CD4-positive, alpha-beta T cell treated with Interleukin-1 beta for 1 hour (primary cell): ENCODE results near the gene ASAP2.

Experiments used
- DNase-seq, 2 donors: peaks; one replicate each; pipeline ENCODE4 v3.0.0-alpha.2; 2020 to 2022

ASAP2 gene

GRCh38 chr2:9232166-9232479 lies 25.5 kb downstream of the ASAP2 start:
- no peak for DNase-seq

GRCh38 chr2:9232886-9233285 lies 26.3 kb downstream of the ASAP2 start:
- DNase-seq: no peak

DNA sequence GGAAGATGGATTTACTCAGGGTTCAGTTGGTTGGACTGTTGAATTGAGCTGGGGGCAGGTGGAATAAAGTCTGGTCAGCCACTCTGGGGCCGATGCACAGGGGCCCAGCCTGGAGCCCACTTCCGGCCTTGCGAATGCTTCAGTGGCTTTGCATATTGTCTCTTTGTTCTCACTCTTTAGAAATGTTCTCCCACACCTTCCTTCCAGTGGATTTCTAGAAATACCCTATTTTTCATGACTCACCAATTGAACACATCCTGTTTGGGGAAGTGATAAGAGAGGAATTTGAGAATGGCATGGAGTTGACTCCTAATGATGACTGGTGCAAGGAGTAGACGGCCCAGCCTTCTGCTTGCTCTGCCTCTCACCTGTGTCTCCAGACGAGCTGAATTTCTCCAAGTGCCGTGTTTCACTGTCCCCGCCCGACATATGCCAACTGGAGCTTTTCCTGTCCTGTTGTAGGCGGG lies 28.1 kb downstream of the ASAP2 start:
- no peak for DNase-seq

DNA sequence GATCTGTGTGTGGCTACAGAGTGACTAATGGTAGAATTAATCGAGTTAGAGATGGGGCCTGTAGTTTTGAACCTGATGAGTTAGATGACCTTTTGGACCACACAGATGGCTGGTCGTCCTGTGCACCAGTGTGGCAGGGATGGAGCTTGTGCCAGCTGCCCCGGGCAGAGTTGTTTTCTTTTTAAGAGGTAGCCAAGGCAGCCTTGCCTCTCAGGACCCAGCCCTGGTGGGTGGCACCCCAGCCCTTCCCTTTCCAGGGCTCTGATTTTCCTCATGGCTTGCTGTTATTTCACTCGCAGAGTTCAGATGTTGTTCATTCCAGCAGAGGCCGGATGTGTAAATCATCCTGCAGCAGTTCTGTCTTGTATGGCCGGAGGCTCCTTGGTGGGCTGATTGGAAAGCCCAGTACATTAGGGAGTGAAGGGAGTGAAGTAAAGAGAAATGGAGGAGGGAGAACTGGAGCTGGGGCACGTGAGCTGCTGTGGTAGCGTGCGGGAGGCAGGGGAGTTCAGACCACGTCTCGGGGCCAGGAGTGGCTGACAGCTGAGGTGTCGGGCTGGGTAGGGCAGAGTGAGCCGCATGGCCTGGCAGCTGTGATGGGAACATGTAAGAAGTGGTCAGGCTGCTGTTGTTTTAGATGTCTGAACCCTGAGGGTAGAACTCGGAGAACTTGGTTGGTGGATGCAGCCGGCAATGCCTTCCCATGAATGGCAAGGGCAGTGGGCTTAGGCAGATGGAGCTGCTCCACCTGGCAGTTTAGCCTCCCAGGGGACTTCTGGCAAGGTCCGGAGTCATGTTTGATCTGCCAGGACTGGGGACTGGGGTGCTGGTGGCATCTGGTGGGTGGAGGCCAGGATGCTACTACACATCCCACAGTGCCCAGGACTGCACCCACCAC lies 28.8 kb downstream of the ASAP2 start:
- DNase-seq: no peak

- no peak for DNase-seq
Observed at GRCh38 chr2:9236045-9236344, 29.4 kb downstream of the ASAP2 start.

GRCh38 chr2:9236867-9237266 lies 30.3 kb downstream of the ASAP2 start:
- DNase-seq: no peak

GRCh38 chr2:9237831-9238230 lies 31.2 kb downstream of the ASAP2 start:
- no peak for DNase-seq

- no peak for DNase-seq
Observed at GRCh38 chr2:9238591-9239326, 32.1 kb downstream of the ASAP2 start.

GRCh38 chr2:9239616-9240015 lies 33.0 kb downstream of the ASAP2 start:
- DNase-seq: no peak

- DNase-seq: no peak
Observed at GRCh38 chr2:9240745-9241144, 34.1 kb downstream of the ASAP2 start.

- no peak for DNase-seq
Observed at GRCh38 chr2:9241233-9241632, 34.6 kb downstream of the ASAP2 start.

DNA sequence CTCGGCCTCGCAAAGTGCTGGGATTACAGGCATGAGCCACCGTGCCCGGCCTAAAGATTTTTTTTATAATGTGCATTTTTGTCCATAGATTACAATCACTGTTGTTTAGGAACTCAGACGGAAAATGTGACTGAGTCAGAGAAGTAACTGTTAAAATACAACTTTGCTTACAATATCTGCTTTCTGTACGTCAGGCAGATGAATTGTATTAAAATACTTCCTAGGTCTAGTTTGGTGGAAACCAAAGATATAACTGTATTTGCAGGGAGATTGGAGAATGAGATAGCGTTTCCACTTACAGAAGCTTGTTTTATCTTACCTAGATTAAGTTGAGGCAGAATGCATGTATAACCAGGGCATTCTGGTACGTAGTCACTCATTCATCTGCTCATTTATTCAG lies 36.7 kb downstream of the ASAP2 start:
- no peak for DNase-seq

DNA sequence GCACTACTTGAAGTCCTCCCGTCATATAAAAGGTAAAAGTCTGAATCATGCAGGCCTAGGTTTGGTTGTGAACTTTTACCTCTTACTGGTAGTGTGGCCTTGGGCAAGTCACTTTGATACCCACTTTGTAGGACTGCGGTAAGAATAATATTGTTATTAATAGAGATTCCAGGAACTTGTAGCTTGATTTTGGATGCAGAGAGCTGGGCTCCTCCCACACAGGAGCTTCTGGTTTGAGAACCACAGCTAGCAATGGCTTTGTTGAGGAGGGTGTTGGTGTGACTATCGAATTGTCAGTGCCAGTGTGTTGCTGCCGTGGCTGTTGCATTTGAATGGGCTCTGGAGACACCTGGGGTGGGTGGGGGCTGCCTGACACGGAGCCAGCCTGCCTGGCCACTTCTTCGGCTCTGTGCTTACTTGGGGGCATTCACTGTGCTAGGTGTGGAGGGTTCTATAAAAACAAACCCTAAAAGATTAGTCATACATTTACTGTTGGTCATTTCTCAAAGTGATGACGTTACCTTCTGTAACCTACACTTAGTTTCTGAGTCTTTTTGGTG lies 38.5 kb downstream of the ASAP2 start:
- DNase-seq: no peak

GRCh38 chr2:9247177-9247576 lies 40.6 kb downstream of the ASAP2 start:
- no peak for DNase-seq

DNA sequence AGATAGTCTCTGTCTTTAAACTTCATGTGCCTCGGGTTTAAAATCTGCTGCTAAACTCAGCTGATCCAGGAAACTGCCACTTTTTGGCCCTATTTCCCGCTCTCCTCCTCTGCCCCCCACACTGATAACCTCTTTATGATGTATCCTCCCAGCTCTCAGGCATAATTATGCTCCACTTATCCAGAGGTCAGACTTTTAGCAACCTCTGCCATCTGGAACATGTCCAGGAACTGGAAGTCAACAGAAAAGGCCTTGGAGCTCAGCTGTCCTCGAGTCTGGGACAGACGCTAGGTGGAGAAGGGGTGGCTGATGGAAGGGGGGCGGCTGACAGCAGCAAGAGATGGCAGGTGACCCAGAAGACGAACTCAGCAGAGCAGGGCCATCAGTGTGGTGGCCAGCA lies 41.2 kb downstream of the ASAP2 start:
- DNase-seq: no peak

- DNase-seq: no peak
Observed at GRCh38 chr2:9248363-9248762, 41.8 kb downstream of the ASAP2 start.

DNA sequence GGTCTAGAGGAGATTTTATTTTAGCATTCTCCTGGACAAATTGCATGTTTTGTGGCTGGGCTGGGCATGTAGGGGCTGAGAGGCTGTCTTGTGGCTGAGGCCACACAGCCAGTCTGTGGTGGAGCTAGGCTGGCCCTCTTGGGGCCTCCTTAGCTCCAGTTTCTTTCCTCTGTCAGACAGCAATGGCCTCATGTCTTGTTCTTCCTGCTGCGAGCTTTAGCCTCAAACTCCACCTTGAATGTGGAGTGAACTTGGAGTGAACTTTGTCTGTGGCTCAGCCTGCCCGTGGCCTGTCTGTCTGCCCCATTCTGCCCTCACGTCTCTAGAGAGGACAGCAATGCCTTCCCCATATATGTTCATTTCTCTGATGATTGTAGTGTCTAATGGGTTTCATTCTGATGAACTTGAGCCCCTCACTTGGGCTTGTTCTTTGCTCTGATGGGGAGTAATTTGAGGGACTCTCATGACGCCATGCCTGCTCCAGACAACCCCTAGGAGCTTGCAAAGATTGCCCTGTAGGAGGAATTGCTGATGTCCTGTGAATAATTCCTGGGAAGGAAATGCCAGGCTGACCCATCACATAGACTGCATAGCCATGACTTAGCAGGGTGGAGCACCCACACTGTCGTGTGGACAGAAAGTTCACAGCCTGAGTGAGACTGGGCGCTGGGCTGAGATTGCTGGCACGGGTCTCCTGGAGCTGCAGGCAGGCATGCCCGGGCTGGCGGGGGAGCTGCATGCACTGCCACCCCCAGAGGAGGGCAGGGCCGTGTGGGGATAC lies 42.6 kb downstream of the ASAP2 start:
- DNase-seq: no peak

DNA sequence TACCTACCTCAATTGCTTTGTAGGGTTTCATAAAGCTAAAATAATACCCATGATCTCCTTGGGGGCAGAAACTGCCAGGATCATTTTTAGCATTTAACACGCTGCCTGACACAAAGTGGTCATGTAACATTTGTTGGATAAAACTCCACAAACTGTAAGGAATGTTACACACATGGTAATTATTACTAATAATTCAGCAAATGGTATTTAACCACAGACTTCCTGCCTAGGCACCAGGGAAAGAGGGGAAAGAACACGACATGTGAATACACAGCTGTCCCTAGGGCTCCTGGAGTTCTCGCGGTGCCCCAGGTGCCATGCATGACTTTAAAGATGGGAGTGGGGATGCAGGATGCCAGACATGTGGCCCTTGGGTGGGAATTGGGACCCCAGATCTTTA lies 43.5 kb downstream of the ASAP2 start:
- no peak for DNase-seq

GRCh38 chr2:9250498-9251153 lies 44.0 kb downstream of the ASAP2 start:
- DNase-seq: no peak

- DNase-seq: no peak
Observed at GRCh38 chr2:9251154-9252001, 44.8 kb downstream of the ASAP2 start.

DNA sequence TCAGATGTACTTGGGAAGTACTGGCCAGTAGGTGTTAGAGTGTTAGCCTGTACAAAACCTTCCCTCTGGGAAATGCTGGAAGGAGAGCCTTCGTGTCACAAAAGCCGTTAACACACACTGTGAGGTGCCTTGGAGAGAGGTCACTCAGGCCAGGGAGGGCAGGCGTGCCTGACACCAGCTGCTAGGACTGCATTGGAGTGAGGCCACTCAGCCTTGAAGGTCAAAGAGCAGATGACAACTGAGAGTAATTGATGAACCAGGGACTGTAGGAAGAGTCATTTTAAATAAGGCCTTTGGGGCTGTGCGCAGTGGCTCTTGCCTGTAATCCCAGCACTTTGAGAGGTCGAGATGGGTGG lies 45.4 kb downstream of the ASAP2 start:
- DNase-seq: no peak

DNA sequence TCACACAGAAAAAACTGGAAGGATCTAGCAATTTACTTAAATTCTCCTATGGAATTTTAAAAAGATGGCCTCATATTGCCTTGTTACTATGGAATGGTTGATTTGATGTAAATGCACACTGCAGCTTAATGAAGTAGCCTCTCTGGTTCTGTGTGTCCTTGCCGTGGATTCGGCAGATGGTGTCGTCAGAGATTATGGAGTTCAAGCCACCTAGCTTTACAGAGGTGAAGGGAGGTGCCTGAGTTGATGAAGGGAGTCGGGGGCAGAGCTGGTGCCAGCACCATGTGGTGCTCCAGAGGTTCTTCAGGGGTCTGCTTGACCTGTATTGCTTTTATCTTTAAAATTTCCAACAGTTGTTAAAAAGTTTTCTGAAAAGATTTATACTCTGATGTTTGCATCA lies 48.8 kb downstream of the ASAP2 start:
- DNase-seq: no peak
